GM12875 (cell line): ENCODE results near the gene GABPB2.
A peak's percentile ranks its signal among the peaks of the same experiment; 100 is the strongest.

Experiments used
- H3K4me3 ChIP-seq: one replicate; pipeline ENCODE4 v1.5.1; 2011; ENCODE audit warnings: low read depth, low read length, control low read depth
- CTCF ChIP-seq: IDR thresholded peaks from 2 replicates; pipeline ENCODE4 v1.5.1; 2011; ENCODE audit warnings: low read depth, mild to moderate bottlenecking, control low read depth, inconsistent platforms, low read length, moderate library complexity, borderline replicate concordance; ENCODE audit not compliant: insufficient read depth

GABPB2 gene

GRCh38 chr1:151147132-151147503 is 76.6 kb downstream of the GABPB2 start:
- H3K4me3 ChIP-seq: peak overlapping the region; percentile 60
- TF ChIP-seq CTCF: no peak

GRCh38 chr1:151147665-151148064 is 77.1 kb downstream of the GABPB2 start:
- H3K4me3 ChIP-seq: no peak overlapping the region
- TF ChIP-seq CTCF: no peak

- peak within 1 kb of the TSS; percentile 86 for H3K4me3 ChIP-seq
- no peak for TF ChIP-seq CTCF
Observed at GRCh38 chr1:151156515-151156819, 85.9 kb downstream of the GABPB2 start, which contains the start of gene TNFAIP8L2. TSS of gene TNFAIP8L2 (plus strand) at chr1:151156649. CDS start at chr1:151158698, 2,049 bp downstream.

- peak overlapping the region; percentile 86 for H3K4me3 ChIP-seq
- TF ChIP-seq CTCF: no peak
Observed at GRCh38 chr1:151157067-151157531, 86.5 kb downstream of the GABPB2 start.

- no peak overlapping the region for H3K4me3 ChIP-seq
- TF ChIP-seq CTCF: no peak
Observed at GRCh38 chr1:151158326-151158725, 87.8 kb downstream of the GABPB2 start.

GRCh38 chr1:151158751-151159251 is 88.2 kb downstream of the GABPB2 start:
- H3K4me3 ChIP-seq: no peak overlapping the region
- TF ChIP-seq CTCF: no peak

GRCh38 chr1:151159373-151159772 is 88.8 kb downstream of the GABPB2 start:
- TF ChIP-seq CTCF: no peak
- H3K4me3 ChIP-seq: no peak overlapping the region
